HEK293T (cell line): ENCODE results near the gene SOCS6.

Experiments
- CTCF ChIA-PET: fragments of 350-600 bp; formaldehyde crosslinking; extraction: SDS; loops from one replicate; lab custom pipeline; 2021; ENCODE audit warnings: antibody characterized with exemption, inconsistent platforms; lab: Yijun Ruan, JAX
- POLR2A ChIA-PET: fragments of 350-600 bp; formaldehyde crosslinking; extraction: SDS; loops from one replicate; lab custom pipeline; 2020; ENCODE audit warnings: antibody characterized with exemption, inconsistent platforms; lab: Yijun Ruan, JAX
- DNase-seq: peaks from one replicate; pipeline ENCODE4 v3.0.0; 2012; ENCODE audit warnings: mixed read lengths; ENCODE audit errors: extremely low spot score
- ARNT ChIP-seq: fragments of 450-650 bp; IDR thresholded peaks from 2 replicates; pipeline ENCODE4 v1.6.1; 2017; ENCODE audit warnings: mild to moderate bottlenecking
- BHLHE40 ChIP-seq: fragments of 450-650 bp; IDR thresholded peaks from 2 replicates; pipeline ENCODE4 v1.6.1; 2016; ENCODE audit warnings: mild to moderate bottlenecking, moderate library complexity, borderline replicate concordance
- CTBP1 ChIP-seq: fragments of 450-650 bp; IDR thresholded peaks from 2 replicates; pipeline ENCODE4 v1.6.1; 2016; ENCODE audit warnings: borderline replicate concordance
- ELF4 ChIP-seq: fragments of 450-650 bp; IDR thresholded peaks from 2 replicates; pipeline ENCODE4 v1.6.1; 2017; ENCODE audit warnings: antibody characterized with exemption
- FOXA1 ChIP-seq: fragments of 450-650 bp; IDR thresholded peaks from 2 replicates; pipeline ENCODE4 v1.6.1; 2016; ENCODE audit warnings: mild to moderate bottlenecking
- FOXK2 ChIP-seq: fragments of 450-650 bp; IDR thresholded peaks from 2 replicates; pipeline ENCODE4 v1.6.1; 2016; ENCODE audit warnings: mild to moderate bottlenecking
- FOXM1 ChIP-seq: fragments of 450-650 bp; IDR thresholded peaks from 2 replicates; pipeline ENCODE4 v1.6.1; 2017; ENCODE audit warnings: mild to moderate bottlenecking, borderline replicate concordance
- HDGF ChIP-seq: fragments of 450-650 bp; IDR thresholded peaks from 2 replicates; pipeline ENCODE4 v1.6.1; 2017; ENCODE audit warnings: antibody characterized with exemption, borderline replicate concordance
- L3MBTL2 ChIP-seq: fragments of 450-650 bp; conservative IDR thresholded peaks from 2 replicates; pipeline ENCODE4 v1.6.1; 2016; ENCODE audit warnings: mild to moderate bottlenecking
- LEF1 ChIP-seq: fragments of 450-650 bp; IDR thresholded peaks from 2 replicates; pipeline ENCODE4 v1.6.1; 2017; ENCODE audit warnings: mild to moderate bottlenecking, borderline replicate concordance
- NFRKB ChIP-seq: fragments of 450-650 bp; IDR thresholded peaks from 2 replicates; pipeline ENCODE4 v1.6.1; 2016; ENCODE audit warnings: mild to moderate bottlenecking, moderate library complexity
- SP1 ChIP-seq: fragments of 450-650 bp; IDR thresholded peaks from 2 replicates; pipeline ENCODE4 v1.6.1; 2017
- SUZ12 ChIP-seq: fragments of 450-650 bp; IDR thresholded peaks from 2 replicates; pipeline ENCODE4 v1.6.1; 2016; ENCODE audit warnings: mild to moderate bottlenecking
- TARDBP ChIP-seq: fragments of 450-650 bp; IDR thresholded peaks from 2 replicates; pipeline ENCODE4 v1.6.1; 2016
- ZNF384 ChIP-seq: fragments of 450-650 bp; IDR thresholded peaks from 2 replicates; pipeline ENCODE4 v1.6.1; 2016
- TF ChIP-seq, protein P1 (sequence below): fragments of 450-650 bp; IDR thresholded peaks from 2 replicates; pipeline ENCODE4 v1.6.1; 2016

Gene SOCS6

DNA sequence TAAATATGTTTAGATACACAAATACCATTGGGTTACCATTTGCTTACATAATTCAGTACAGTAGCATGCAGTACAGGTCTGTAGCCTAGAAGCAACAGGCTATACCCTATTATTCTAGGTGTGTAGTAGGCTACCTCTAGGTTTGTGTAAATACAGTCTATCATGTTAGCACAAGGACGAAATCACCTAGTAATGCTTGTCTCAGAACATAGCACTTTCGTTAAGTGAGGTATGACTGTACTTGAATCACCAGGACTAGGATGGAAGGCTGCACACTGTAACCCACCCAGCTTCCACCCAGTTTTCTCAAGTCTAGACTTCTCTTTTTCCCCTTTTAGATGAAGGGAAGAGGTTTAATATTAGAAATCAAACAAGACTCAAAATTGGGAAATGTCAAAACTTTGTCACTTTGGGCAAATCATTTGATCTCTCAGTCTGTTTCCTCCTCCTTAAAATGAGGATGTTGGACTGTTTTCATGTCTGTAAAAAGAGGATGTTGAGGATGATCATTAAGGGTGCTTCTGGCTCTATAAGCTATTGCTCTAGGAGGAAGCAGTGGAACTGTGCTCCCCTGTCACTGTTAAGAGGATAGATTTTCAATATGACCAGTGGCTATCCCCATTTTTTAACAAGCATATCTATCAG is 3.7 kb upstream of the SOCS6 start:
- DNase-seq, result no peak
- ChIA-PET POLR2A (no interaction called here), CTCF (interaction anchor here (0.7 kb wide), 1 partner anchor 208 kb away, joined by 3 read pairs; no protein-coding TSS in a partner anchor)
- TF ChIP-seq NFRKB (no peak), L3MBTL2 (no peak), ELF4 (no peak), SP1 (no peak), FOXK2 (no peak), LEF1 (no peak), HDGF (no peak), FOXA1 (no peak), BHLHE40 (no peak), SUZ12 (no peak)

DNA sequence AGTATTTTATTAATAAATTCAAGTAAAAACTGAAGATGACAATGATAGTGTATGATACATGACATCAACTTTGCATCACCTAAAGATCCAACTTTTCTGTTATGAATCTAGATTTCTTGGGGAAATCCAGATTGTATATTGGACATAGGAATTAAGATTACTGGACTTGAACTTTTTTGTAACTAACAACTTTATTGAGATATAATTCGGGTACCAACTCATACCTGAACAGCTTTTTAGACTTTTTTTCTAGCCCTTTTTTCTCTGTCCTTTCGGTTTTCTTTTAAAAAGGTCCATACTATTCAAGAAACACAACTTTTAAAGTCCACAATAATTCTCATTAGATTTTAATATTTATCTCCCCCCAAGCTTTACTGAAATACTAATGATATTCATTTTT is 1.1 kb upstream of the SOCS6 start:
- TF ChIP-seq ELF4 (no peak), CTBP1 (no peak), ZNF384 (no peak), SUZ12 (no peak), L3MBTL2 (no peak)
- no peak for DNase-seq
- CTCF ChIA-PET, result no interaction called here
- POLR2A ChIA-PET, result no interaction called here

DNA sequence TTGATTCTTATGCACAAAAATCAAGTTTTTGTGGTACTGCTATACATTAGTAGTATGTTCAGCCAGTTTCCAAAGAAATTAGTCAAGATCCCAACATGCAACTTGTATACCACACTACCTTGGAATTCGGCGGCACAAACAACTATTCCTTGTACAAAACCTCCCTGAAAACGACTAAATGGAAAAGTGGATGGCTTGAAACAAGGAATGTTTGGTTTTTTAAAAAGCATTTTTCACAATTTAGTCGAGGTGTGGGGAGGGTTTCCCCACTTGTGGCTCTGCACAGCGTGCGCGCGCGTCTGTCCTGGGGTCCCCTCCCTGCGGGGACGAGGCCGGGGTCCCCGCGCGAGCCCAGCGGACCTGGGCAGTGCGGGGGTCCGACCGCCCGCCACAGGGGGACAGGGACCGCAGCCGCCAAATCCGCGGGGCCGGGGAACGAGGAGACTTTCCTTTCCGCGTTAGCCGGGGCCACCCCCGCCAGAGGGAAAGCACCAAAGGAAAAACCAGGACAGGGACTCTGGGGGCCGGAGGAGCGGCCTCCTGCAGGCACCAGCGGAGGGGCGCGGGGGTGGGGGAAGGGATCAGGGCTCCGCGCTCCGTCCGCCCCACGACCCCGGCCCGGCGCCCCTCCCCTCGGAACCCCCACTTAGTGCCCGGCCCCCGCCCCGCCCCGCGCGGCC is 534 bp upstream of the SOCS6 start:
- no peak for TF ChIP-seq TARDBP
- TF ChIP-seq SP1, result no peak
- no peak for TF ChIP-seq CTBP1
- no peak for TF ChIP-seq BHLHE40
- no peak for TF ChIP-seq NFRKB
- no peak for TF ChIP-seq ZNF384
- no peak for TF ChIP-seq L3MBTL2
- TF ChIP-seq SUZ12, result no peak
- TF ChIP-seq, protein P1, sequence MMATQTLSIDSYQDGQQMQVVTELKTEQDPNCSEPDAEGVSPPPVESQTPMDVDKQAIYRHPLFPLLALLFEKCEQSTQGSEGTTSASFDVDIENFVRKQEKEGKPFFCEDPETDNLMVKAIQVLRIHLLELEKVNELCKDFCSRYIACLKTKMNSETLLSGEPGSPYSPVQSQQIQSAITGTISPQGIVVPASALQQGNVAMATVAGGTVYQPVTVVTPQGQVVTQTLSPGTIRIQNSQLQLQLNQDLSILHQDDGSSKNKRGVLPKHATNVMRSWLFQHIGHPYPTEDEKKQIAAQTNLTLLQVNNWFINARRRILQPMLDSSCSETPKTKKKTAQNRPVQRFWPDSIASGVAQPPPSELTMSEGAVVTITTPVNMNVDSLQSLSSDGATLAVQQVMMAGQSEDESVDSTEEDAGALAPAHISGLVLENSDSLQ, result no peak
- no peak for TF ChIP-seq HDGF
- no peak for TF ChIP-seq FOXA1
- no peak for TF ChIP-seq ELF4
- no peak for TF ChIP-seq FOXK2
- no peak for TF ChIP-seq LEF1
- no peak for TF ChIP-seq ARNT
- no peak for TF ChIP-seq FOXM1
- peak; percentile 18 for DNase-seq
- ChIA-PET CTCF (no interaction called here), POLR2A (no interaction called here)

DNA sequence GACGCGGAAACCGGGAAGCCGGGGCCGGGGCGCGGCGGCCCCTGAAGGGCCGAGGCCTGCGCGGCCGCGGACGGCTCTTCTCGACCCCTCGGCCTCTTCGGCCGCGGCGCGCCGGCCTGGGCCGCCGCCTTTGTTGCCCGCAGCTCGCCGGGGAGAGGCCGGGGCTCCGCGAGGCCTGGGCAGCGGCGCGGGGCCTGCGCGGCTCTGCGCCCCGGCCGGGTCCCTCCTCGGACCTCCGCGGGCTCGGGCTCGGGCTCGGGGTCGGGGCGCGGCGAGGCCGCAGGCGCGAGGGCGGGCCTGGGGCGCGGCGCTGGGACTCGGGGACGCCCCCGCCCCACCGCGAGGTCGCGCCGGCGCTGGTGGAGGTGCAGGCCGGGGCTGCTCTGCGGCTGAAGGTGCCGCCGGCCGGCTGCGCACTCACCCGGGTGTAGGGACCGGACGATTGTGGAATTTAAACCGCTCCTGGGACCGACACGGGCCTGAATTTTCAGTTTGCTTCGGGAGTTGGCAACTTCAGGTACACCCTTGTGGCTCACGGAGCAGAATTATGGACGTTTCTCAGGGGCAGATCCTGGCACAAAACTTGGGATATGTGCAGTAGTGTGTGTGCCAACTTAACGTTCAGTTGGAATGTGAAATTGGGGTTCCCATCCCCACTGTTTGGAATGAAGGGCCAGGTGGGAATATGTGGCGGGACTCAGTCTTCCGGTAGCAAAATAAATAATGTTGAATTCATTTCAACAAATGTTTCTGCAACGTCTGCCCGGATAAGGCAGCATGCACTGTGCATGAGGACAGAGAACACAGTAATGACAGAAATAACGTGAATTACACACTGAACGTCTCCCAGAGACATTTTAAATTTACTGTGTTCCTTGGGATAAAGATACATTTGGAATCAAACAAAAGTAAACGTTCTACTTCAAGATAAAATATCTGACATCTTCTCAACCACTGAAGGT is 787 bp downstream of the SOCS6 start:
- peak; percentile 8 for DNase-seq
- ChIA-PET CTCF (no interaction called here), POLR2A (no interaction called here)
- TF ChIP-seq ZNF384, result no peak

DNA sequence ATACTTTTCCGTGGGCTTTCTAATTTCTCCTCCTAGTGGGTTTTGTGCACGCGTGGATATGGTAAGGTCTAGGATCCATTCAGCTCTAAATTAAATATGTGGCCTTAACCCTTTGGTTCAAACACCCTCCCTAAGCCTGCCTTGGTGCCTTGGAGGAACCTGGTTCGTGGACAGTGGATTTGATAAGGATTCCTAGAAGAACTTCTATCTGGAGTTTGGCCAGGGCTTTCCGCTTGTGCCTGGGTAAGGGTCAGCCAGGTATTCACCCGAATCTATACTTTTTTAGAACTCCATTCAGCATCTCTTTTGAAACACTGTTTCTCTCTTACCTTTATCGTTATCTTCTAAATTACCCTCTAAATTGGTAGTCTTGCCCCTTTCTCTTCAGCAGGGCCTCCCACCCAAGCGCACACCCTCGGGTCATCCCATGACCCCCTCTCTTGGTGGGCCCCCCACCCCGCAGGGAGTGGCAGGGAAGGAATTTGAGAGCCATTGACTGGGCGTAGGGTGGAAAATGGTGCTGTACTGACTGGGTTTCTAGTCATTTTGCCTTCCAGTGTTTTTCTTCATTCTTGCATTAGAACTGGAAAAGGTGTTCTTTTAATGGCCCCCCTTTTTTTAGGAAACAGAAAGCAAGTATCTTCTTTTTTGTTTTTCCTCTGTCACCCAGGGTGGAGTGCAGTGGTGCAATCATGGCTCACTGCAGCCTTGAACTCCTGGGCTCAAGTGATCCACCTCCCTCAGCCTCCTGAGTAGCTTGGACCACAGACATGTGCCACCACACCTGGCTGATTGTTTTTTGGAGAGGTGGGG is 1.8 kb downstream of the SOCS6 start:
- DNase-seq, result no peak
- ChIA-PET CTCF (no interaction called here), POLR2A (no interaction called here)
- TF ChIP-seq, protein P1, result no peak
- TF ChIP-seq ELF4, result no peak
- no peak for TF ChIP-seq HDGF
- TF ChIP-seq TARDBP, result no peak
- TF ChIP-seq L3MBTL2, result no peak
- no peak for TF ChIP-seq LEF1
- no peak for TF ChIP-seq FOXK2
- TF ChIP-seq FOXM1, result no peak
- no peak for TF ChIP-seq FOXA1
- TF ChIP-seq ARNT, result no peak
- no peak for TF ChIP-seq SP1
- no peak for TF ChIP-seq CTBP1
- TF ChIP-seq SUZ12, result no peak

DNA sequence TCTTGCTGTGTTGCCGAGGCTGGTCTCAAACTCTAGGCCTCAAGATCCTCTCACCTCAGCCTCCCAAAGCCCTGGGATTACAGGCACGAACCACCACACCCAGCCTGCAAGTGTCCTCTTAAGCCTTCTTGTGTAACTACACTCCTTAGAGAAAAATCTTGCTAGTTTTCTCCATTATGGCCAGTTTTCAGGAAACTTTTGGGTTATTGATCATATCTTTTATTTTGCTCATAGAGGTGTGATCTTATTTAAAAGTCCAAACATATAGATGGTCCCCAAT is 2.4 kb downstream of the SOCS6 start:
- CTCF ChIA-PET, result interaction anchor here (0.6 kb wide), 1 partner anchor 142 kb away, joined by 5 read pairs; no protein-coding TSS in a partner anchor
- TF ChIP-seq ELF4, result no peak
- POLR2A ChIA-PET, result no interaction called here
- DNase-seq, result no peak

DNA sequence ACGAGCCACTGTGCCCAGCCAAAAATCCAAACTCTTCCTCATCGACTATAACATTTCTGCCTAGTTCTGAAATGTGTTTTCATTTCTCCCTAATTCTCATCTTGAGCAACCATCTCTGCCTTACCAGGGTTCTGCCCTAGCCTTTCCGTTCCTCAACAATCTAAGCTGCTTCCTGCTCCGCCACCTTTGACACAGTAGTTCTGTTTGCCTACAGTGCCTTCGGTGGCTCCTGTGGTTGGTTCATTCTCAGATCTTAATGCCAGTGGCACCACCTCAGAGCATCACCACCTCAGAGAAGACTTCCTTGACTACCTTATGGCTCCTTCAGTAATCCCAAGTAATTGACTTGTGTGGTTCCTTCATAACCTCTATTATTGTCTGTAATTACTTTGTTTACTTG is 3.8 kb downstream of the SOCS6 start:
- ChIA-PET CTCF (no interaction called here), POLR2A (interaction anchor here (0.6 kb wide), 1 partner anchor 303 kb away, joined by 3 read pairs; no protein-coding TSS in a partner anchor)
- no peak for DNase-seq

More for the DNA sequence above, 3.8 kb downstream of the SOCS6 start:
- TF ChIP-seq ELF4 (no peak), ZNF384 (no peak), TARDBP (no peak), LEF1 (no peak)
